Measurements from ENCODE around the gene NET1.

The NET1 gene

DNA sequence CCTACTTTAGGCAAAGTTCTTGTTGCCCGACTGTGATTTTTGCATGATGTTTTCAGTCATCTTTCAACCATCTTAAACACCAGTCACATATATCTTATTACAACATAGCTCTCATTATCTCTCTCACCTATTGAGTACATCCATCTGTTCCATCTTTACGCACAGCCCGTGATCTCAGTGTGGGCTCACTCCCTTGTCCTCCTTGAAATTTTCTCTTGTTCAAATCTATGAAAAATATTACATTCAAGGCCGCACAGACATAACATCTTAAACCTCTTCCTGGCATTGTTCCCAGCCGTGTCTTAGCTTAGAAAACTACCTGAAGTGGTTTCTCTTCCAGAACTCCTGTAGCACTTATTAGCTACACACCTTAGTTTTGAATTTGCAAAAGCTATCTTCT, 32.6 kb downstream of the NET1 start:
- Histone ChIP-seq H3K9me3 (replicated peaks in 1 of 11) (no peaks in the 10 kb centered on the region), H3K27ac (no peak overlapping the region), H3K27me3 (no peaks in the 10 kb centered on the region), H4K20me1 (peaks cover 0 to 7% (median 0%) of the 10 kb centered on the region in 11 experiments; a peak in 1 of 22 replicates), H3K36me3 (peaks cover 0 to 21% (median 0%) of the 10 kb centered on the region in 11 experiments; a peak in 4 of 22 replicates), H3K9ac (no peak overlapping the region), H3K4me1 (peaks cover 11 to 28% (median 22%) of the 10 kb centered on the region in 10 experiments), H3K4me2 (no peak overlapping the region), H3K4me3 (no peak overlapping the region)
- no peak for TF ChIP-seq Cebpa-rat (IDR thresholded peaks at IDR 0.05)

GRCh38 chr10:5446390-5446926, 34.1 kb downstream of the NET1 start:
- Histone ChIP-seq H3K4me1 (peaks cover 11 to 28% (median 22%) of the 10 kb centered on the region in 10 experiments), H4K20me1 (0 out of 22 replicates have a peak, but pooled peaks cover 0 to 4% (median 0%) of the 10 kb centered on the region in 11 experiments), H3K4me2 (peak overlapping the region; percentile 43 to 69 (median 57)), H3K27me3 (no peaks in the 10 kb centered on the region), H3K4me3 (peak overlapping the region in 3 of 10 experiments; percentile 18 to 33 (median 23); a peak in 3 of 20 replicates), H3K9me3 (replicated peaks in 1 of 11) (no peaks in the 10 kb centered on the region), H3K27ac (no peak overlapping the region), H3K36me3 (peaks cover 0 to 21% (median 0%) of the 10 kb centered on the region in 11 experiments; a peak in 4 of 22 replicates), H3K9ac (no peak overlapping the region; a peak in 1 of 22 replicates)
- no peak for TF ChIP-seq Cebpa-rat (IDR thresholded peaks at IDR 0.05)

- Histone ChIP-seq H4K20me1 (0 out of 22 replicates have a peak, but pooled peaks cover 0 to 4% (median 0%) of the 10 kb centered on the region in 11 experiments), H3K36me3 (peaks cover 0 to 25% (median 4%) of the 10 kb centered on the region in 11 experiments; a peak in 9 of 22 replicates), H3K9me3 (replicated peaks in 1 of 11) (no peaks in the 10 kb centered on the region), H3K4me2 (peak overlapping the region in 10 of 11 experiments; percentile 31 to 69 (median 57); a peak in 14 of 22 replicates), H3K27ac (no peak overlapping the region), H3K9ac (no peak overlapping the region; a peak in 1 of 22 replicates), H3K4me1 (peaks cover 11 to 28% (median 22%) of the 10 kb centered on the region in 10 experiments), H3K27me3 (no peaks in the 10 kb centered on the region), H3K4me3 (no peak overlapping the region)
- TF ChIP-seq Cebpa-rat (IDR thresholded peaks at IDR 0.05): no peak
Observed at GRCh38 chr10:5447056-5447455, 34.7 kb downstream of the NET1 start.

DNA sequence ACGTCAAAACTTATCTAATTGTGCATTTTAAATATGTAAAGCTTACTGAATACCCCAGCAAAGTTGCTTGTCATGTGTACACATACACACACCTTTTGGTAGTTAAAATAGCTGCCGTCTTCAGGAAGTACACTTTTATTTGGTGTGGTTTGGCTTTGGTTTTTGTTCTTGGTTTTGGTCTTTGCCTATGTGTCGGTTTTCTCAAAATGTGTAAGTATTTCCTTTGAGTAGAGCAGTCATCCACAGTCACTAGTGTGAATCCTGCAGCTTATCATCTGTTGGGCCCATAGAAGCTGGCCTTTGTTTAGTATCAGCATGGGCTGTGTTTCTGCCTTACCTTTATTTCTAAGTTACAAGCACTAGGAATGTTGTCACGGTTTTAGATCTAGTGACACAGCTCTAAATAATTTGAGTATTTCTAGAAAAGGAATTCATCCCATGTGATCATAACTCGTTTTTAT, 35.3 kb downstream of the NET1 start:
- H3K4me1 ChIP-seq: peaks cover 11 to 28% (median 22%) of the 10 kb centered on the region in 10 experiments
- H3K36me3 ChIP-seq: peaks cover 0 to 31% (median 10%) of the 10 kb centered on the region in 11 experiments; a peak in 17 of 22 replicates
- H3K4me3 ChIP-seq: no peak overlapping the region
- no peak overlapping the region; a peak in 2 of 22 replicates for H3K9ac ChIP-seq
- H3K4me2 ChIP-seq: peak overlapping the region; percentile 50 to 69 (median 57); a peak in 21 of 22 replicates
- H3K27me3 ChIP-seq: no peaks in the 10 kb centered on the region
- TF ChIP-seq Cebpa-rat (IDR thresholded peaks at IDR 0.05): no peak
- no peaks in the 10 kb centered on the region for H3K9me3 ChIP-seq (replicated peaks in 1 of 11)
- H3K27ac ChIP-seq: no peak overlapping the region
- H4K20me1 ChIP-seq: 0 out of 22 replicates have a peak, but pooled peaks cover 0 to 4% (median 0%) of the 10 kb centered on the region in 11 experiments

DNA sequence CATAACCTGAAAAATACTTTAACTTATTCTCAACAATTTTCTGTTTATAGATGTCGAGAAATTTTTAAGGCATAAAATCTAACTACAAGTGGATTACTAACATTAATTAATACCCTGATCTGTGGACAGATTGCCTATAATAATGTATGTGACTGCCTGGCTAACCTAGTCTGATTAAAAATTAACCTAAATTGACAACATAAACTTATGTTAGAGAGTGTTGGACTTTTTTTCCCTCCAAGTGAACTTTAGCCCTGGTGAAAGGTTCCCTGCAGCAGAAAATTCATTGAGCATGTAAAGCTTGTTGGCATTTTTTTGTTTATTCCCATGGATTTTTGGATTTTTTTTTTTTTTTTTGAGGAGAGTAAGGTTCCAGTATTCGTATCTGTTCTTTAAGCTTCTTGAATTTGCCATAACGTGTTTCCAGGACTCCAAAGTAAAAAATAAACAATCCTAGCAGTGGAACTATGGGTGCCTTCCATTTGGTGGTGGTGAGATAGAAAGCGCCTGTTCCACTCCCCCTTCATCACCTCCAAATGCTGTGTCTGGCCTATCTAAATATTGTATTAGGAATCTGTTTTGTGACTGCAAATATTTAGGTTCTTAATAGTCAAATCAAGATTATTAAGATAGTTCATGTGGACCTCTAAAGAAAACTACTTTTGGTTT, 36.1 kb downstream of the NET1 start:
- peaks cover 0 to 38% (median 17%) of the 10 kb centered on the region in 11 experiments; a peak in 18 of 22 replicates for H3K36me3 ChIP-seq
- 0 out of 22 replicates have a peak, but pooled peaks cover 0 to 4% (median 0%) of the 10 kb centered on the region in 11 experiments for H4K20me1 ChIP-seq
- peak overlapping the region in 6 of 11 experiments; percentile 50 to 62 (median 57); a peak in 10 of 22 replicates for H3K4me2 ChIP-seq
- no peak overlapping the region for H3K27ac ChIP-seq
- H3K4me3 ChIP-seq: no peak overlapping the region
- H3K4me1 ChIP-seq: peaks cover 11 to 28% (median 22%) of the 10 kb centered on the region in 10 experiments
- TF ChIP-seq Cebpa-rat (IDR thresholded peaks at IDR 0.05): no peak
- H3K9me3 ChIP-seq (replicated peaks in 1 of 11): no peaks in the 10 kb centered on the region
- no peak overlapping the region for H3K9ac ChIP-seq
- H3K27me3 ChIP-seq: no peaks in the 10 kb centered on the region

- H3K9ac ChIP-seq: no peak overlapping the region
Observed at GRCh38 chr10:5449227-5449626, 36.9 kb downstream of the NET1 start.

DNA sequence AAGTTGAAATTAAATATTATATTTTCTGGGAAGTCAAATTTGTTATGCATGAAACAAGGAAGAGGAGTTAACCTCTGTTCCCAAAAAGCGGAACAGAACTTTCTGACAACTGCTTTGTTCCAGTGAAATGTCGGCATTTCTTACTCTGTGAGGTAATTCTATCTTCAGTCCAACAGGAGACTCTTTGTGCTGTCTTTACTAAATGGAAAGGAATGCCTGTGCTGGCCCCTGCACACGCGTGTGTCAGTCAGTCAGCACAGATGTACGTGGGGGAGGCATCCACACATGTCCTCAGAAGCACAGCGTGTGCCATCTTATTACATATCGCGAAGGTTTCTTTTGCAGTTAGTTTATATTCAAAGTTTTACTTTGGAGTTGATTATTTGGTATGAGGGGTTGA, 37.5 kb downstream of the NET1 start:
- TF ChIP-seq Cebpa-rat (IDR thresholded peaks at IDR 0.05): no peak

More at GRCh38 chr10:5449227-5449626, 36.9 kb downstream of the NET1 start:
- H3K9me3 ChIP-seq (replicated peaks in 1 of 11): no peaks in the 10 kb centered on the region
- H3K4me2 ChIP-seq: no peak overlapping the region
- 0 out of 22 replicates have a peak, but pooled peaks cover 0 to 2% (median 0%) of the 10 kb centered on the region in 11 experiments for H4K20me1 ChIP-seq
- H3K27me3 ChIP-seq: no peaks in the 10 kb centered on the region
- H3K4me1 ChIP-seq: peaks cover 11 to 28% (median 22%) of the 10 kb centered on the region in 10 experiments
- no peak overlapping the region for H3K27ac ChIP-seq
- H3K4me3 ChIP-seq: no peak overlapping the region
- peaks cover 6 to 40% (median 25%) of the 10 kb centered on the region in 11 experiments; a peak in 20 of 22 replicates for H3K36me3 ChIP-seq
- no peak for TF ChIP-seq Cebpa-rat (IDR thresholded peaks at IDR 0.05)

GRCh38 chr10:5450605-5451384, 38.4 kb downstream of the NET1 start:
- no peaks in the 10 kb centered on the region for H3K9me3 ChIP-seq (replicated peaks in 1 of 11)
- no peaks in the 10 kb centered on the region for H4K20me1 ChIP-seq
- H3K4me1 ChIP-seq: peaks cover 11 to 28% (median 22%) of the 10 kb centered on the region in 10 experiments
- no peaks in the 10 kb centered on the region for H3K27me3 ChIP-seq
- no peak overlapping the region for H3K4me2 ChIP-seq
- no peak overlapping the region for H3K4me3 ChIP-seq
- no peak overlapping the region for H3K27ac ChIP-seq
- no peak for TF ChIP-seq Cebpa-rat (IDR thresholded peaks at IDR 0.05)
- H3K9ac ChIP-seq: no peak overlapping the region
- H3K36me3 ChIP-seq: peaks cover 15 to 45% (median 40%) of the 10 kb centered on the region in 11 experiments; a peak in 21 of 22 replicates

More for the DNA sequence above, 37.5 kb downstream of the NET1 start:
- Histone ChIP-seq H3K9me3 (replicated peaks in 1 of 11) (no peaks in the 10 kb centered on the region), H3K4me2 (peak overlapping the region in 2 of 11 experiments; percentile 20 to 47; a peak in 1 of 22 replicates), H3K4me1 (peaks cover 11 to 28% (median 22%) of the 10 kb centered on the region in 10 experiments), H3K4me3 (no peak overlapping the region), H3K27me3 (no peaks in the 10 kb centered on the region), H3K9ac (no peak overlapping the region), H3K27ac (no peak overlapping the region), H3K36me3 (peaks cover 12 to 40% (median 31%) of the 10 kb centered on the region in 11 experiments; a peak in 21 of 22 replicates), H4K20me1 (no peaks in the 10 kb centered on the region)
